ENCODE data around the gene SORCS1.
"Not testable (repeated sequence)": the region's sequence is repeated elsewhere in the genome, so short reads cannot be mapped to it uniquely, and the experiment has no call there.

SORCS1 gene

GRCh38 chr10:107033799-107034422 lies 130.6 kb downstream of the SORCS1 start:
- no peak overlapping the region for H3K4me3 ChIP-seq (ENCODE audit: low read length)
- no peaks in the 10 kb centered on the region for H3K27me3 ChIP-seq (ENCODE audit: control insufficient read depth, insufficient read depth, low read length)
- no peak overlapping the region for H3K9ac ChIP-seq (ENCODE audit: low read length)
- no peaks in the 10 kb centered on the region for H3K36me3 ChIP-seq (ENCODE audit: control insufficient read depth, low read depth, low read length)
- no peaks in the 10 kb centered on the region for H3K9me3 ChIP-seq (ENCODE audit: control insufficient read depth, low read depth, low read length)
- no peak overlapping the region for H3K27ac ChIP-seq (ENCODE audit: low read length)
- peaks cover 8% of the 10 kb centered on the region for H3K4me1 ChIP-seq (ENCODE audit: control insufficient read depth, low read depth, low read length)

GRCh38 chr10:107032700-107033401 lies 131.7 kb downstream of the SORCS1 start:
- no peaks in the 10 kb centered on the region for H3K36me3 ChIP-seq (ENCODE audit: control insufficient read depth, low read depth, low read length)
- no peak overlapping the region for H3K9ac ChIP-seq (ENCODE audit: low read length)
- H3K9me3 ChIP-seq (ENCODE audit: control insufficient read depth, low read depth, low read length): no peaks in the 10 kb centered on the region
- no peaks in the 10 kb centered on the region for H3K27me3 ChIP-seq (ENCODE audit: control insufficient read depth, insufficient read depth, low read length)
- no peak overlapping the region for H3K4me3 ChIP-seq (ENCODE audit: low read length)
- H3K4me1 ChIP-seq (ENCODE audit: control insufficient read depth, low read depth, low read length): peaks cover 8% of the 10 kb centered on the region
- H3K27ac ChIP-seq (ENCODE audit: low read length): no peak overlapping the region

GRCh38 chr10:107031931-107032699 lies 132.4 kb downstream of the SORCS1 start:
- Histone ChIP-seq H3K4me3 (ENCODE audit: low read length) (no peak overlapping the region), H3K36me3 (ENCODE audit: control insufficient read depth, low read depth, low read length) (no peaks in the 10 kb centered on the region), H3K9me3 (ENCODE audit: control insufficient read depth, low read depth, low read length) (no peaks in the 10 kb centered on the region), H3K4me1 (ENCODE audit: control insufficient read depth, low read depth, low read length) (peaks cover 8% of the 10 kb centered on the region), H3K27ac (ENCODE audit: low read length) (no peak overlapping the region), H3K27me3 (ENCODE audit: control insufficient read depth, insufficient read depth, low read length) (no peaks in the 10 kb centered on the region), H3K9ac (ENCODE audit: low read length) (no peak overlapping the region)

- Histone ChIP-seq H3K9me3 (ENCODE audit: control insufficient read depth, low read depth, low read length) (no peaks in the 10 kb centered on the region), H3K27ac (ENCODE audit: low read length) (no peak overlapping the region), H3K4me3 (ENCODE audit: low read length) (no peak overlapping the region), H3K4me1 (ENCODE audit: control insufficient read depth, low read depth, low read length) (peaks cover 8% of the 10 kb centered on the region), H3K27me3 (ENCODE audit: control insufficient read depth, insufficient read depth, low read length) (no peaks in the 10 kb centered on the region), H3K9ac (ENCODE audit: low read length) (no peak overlapping the region), H3K36me3 (ENCODE audit: control insufficient read depth, low read depth, low read length) (no peaks in the 10 kb centered on the region)
Observed at GRCh38 chr10:107028236-107028635, 136.3 kb downstream of the SORCS1 start.

GRCh38 chr10:107025676-107026075 lies 138.8 kb downstream of the SORCS1 start:
- Histone ChIP-seq H3K27me3 (ENCODE audit: control insufficient read depth, insufficient read depth, low read length) (no peaks in the 10 kb centered on the region), H3K4me3 (ENCODE audit: low read length) (no peak overlapping the region), H3K36me3 (ENCODE audit: control insufficient read depth, low read depth, low read length) (no peaks in the 10 kb centered on the region), H3K9me3 (ENCODE audit: control insufficient read depth, low read depth, low read length) (no peaks in the 10 kb centered on the region), H3K9ac (ENCODE audit: low read length) (no peak overlapping the region), H3K27ac (ENCODE audit: low read length) (no peak overlapping the region), H3K4me1 (ENCODE audit: control insufficient read depth, low read depth, low read length) (peaks cover 7% of the 10 kb centered on the region)

GRCh38 chr10:107024033-107024432 lies 140.5 kb downstream of the SORCS1 start:
- not testable (repeated sequence) for H3K36me3 ChIP-seq (ENCODE audit: control insufficient read depth, low read depth, low read length)

GRCh38 chr10:107022600-107023354 lies 141.7 kb downstream of the SORCS1 start:
- H3K4me3 ChIP-seq (ENCODE audit: low read length): no peak overlapping the region
- H3K4me1 ChIP-seq (ENCODE audit: control insufficient read depth, low read depth, low read length): peaks cover 7% of the 10 kb centered on the region
- H3K9ac ChIP-seq (ENCODE audit: low read length): no peak overlapping the region
- no peak overlapping the region for H3K27ac ChIP-seq (ENCODE audit: low read length)
- H3K27me3 ChIP-seq (ENCODE audit: control insufficient read depth, insufficient read depth, low read length): no peaks in the 10 kb centered on the region
- H3K9me3 ChIP-seq (ENCODE audit: control insufficient read depth, low read depth, low read length): no peaks in the 10 kb centered on the region
- H3K36me3 ChIP-seq (ENCODE audit: control insufficient read depth, low read depth, low read length): no peaks in the 10 kb centered on the region

More at GRCh38 chr10:107024033-107024432, 140.5 kb downstream of the SORCS1 start:
- not testable (repeated sequence) for H3K27ac ChIP-seq (ENCODE audit: low read length); H3K4me1 ChIP-seq (ENCODE audit: control insufficient read depth, low read depth, low read length); H3K27me3 ChIP-seq (ENCODE audit: control insufficient read depth, insufficient read depth, low read length); H3K9ac ChIP-seq (ENCODE audit: low read length); H3K9me3 ChIP-seq (ENCODE audit: control insufficient read depth, low read depth, low read length); H3K4me3 ChIP-seq (ENCODE audit: low read length)

GRCh38 chr10:107019154-107019553 lies 145.4 kb downstream of the SORCS1 start:
- no peaks in the 10 kb centered on the region for H3K36me3 ChIP-seq (ENCODE audit: control insufficient read depth, low read depth, low read length)
- no peaks in the 10 kb centered on the region for H3K9me3 ChIP-seq (ENCODE audit: control insufficient read depth, low read depth, low read length)
- no peak overlapping the region for H3K27ac ChIP-seq (ENCODE audit: low read length)
- H3K27me3 ChIP-seq (ENCODE audit: control insufficient read depth, insufficient read depth, low read length): no peaks in the 10 kb centered on the region
- H3K4me3 ChIP-seq (ENCODE audit: low read length): no peak overlapping the region
- H3K9ac ChIP-seq (ENCODE audit: low read length): no peak overlapping the region
- H3K4me1 ChIP-seq (ENCODE audit: control insufficient read depth, low read depth, low read length): peaks cover 6% of the 10 kb centered on the region

- H3K4me3 ChIP-seq (ENCODE audit: low read length): no peak overlapping the region
- no peak overlapping the region for H3K9ac ChIP-seq (ENCODE audit: low read length)
- H3K36me3 ChIP-seq (ENCODE audit: control insufficient read depth, low read depth, low read length): no peaks in the 10 kb centered on the region
- H3K27me3 ChIP-seq (ENCODE audit: control insufficient read depth, insufficient read depth, low read length): no peaks in the 10 kb centered on the region
- no peaks in the 10 kb centered on the region for H3K9me3 ChIP-seq (ENCODE audit: control insufficient read depth, low read depth, low read length)
- no peak overlapping the region for H3K27ac ChIP-seq (ENCODE audit: low read length)
- peaks cover 28% of the 10 kb centered on the region for H3K4me1 ChIP-seq (ENCODE audit: control insufficient read depth, low read depth, low read length)
Observed at GRCh38 chr10:107013258-107014006, 151.1 kb downstream of the SORCS1 start.

- H3K4me1 ChIP-seq (ENCODE audit: control insufficient read depth, low read depth, low read length): peaks cover 28% of the 10 kb centered on the region
- no peaks in the 10 kb centered on the region for H3K36me3 ChIP-seq (ENCODE audit: control insufficient read depth, low read depth, low read length)
Observed at GRCh38 chr10:107011992-107012391, 152.5 kb downstream of the SORCS1 start.

GRCh38 chr10:107011105-107011504 lies 153.4 kb downstream of the SORCS1 start:
- no peaks in the 10 kb centered on the region for H3K36me3 ChIP-seq (ENCODE audit: control insufficient read depth, low read depth, low read length)
- peaks cover 28% of the 10 kb centered on the region for H3K4me1 ChIP-seq (ENCODE audit: control insufficient read depth, low read depth, low read length)
- no peaks in the 10 kb centered on the region for H3K27me3 ChIP-seq (ENCODE audit: control insufficient read depth, insufficient read depth, low read length)
- no peaks in the 10 kb centered on the region for H3K9me3 ChIP-seq (ENCODE audit: control insufficient read depth, low read depth, low read length)
- H3K9ac ChIP-seq (ENCODE audit: low read length): no peak overlapping the region
- H3K27ac ChIP-seq (ENCODE audit: low read length): no peak overlapping the region
- no peak overlapping the region for H3K4me3 ChIP-seq (ENCODE audit: low read length)

More at GRCh38 chr10:107011992-107012391, 152.5 kb downstream of the SORCS1 start:
- H3K27ac ChIP-seq (ENCODE audit: low read length): no peak overlapping the region
- H3K27me3 ChIP-seq (ENCODE audit: control insufficient read depth, insufficient read depth, low read length): no peaks in the 10 kb centered on the region
- H3K9me3 ChIP-seq (ENCODE audit: control insufficient read depth, low read depth, low read length): no peaks in the 10 kb centered on the region
- no peak overlapping the region for H3K9ac ChIP-seq (ENCODE audit: low read length)
- no peak overlapping the region for H3K4me3 ChIP-seq (ENCODE audit: low read length)
